B cell (primary cell): ENCODE measurements around the gene MICAL3. TPM values are rescaled to one million over a fixed set of nuclear protein-coding genes. Genes with fewer than 3 reads are reported as not detected.

Experiments used
- ATAC-seq: fragments of 200-7000 bp; cut with Tn5 transposase; one replicate; pipeline ENCODE4 v1.10.0; 2021; ENCODE audit warnings: low read depth, mild to moderate bottlenecking, moderate number of reproducible peaks, moderate library complexity
- CTCF ChIA-PET: fragments of 350-600 bp; sonication (Branson Sonifier 250); formaldehyde crosslinking; loops from one replicate; lab custom pipeline; 2021; ENCODE audit warnings: antibody characterized with exemption, inconsistent platforms; lab: Charles Lee
- POLR2A ChIA-PET: fragments of 350-600 bp; sonication (Branson Sonifier 250); formaldehyde crosslinking; loops from one replicate; lab custom pipeline; 2021; ENCODE audit warnings: antibody characterized with exemption; lab: Charles Lee
- DNase-seq: peaks from one replicate; pipeline ENCODE4 v3.0.0; 2013
- H2AFZ ChIP-seq: 2 replicates; pipeline ENCODE4 v1.6.1; 2012; ENCODE audit warnings: mild to moderate bottlenecking, low read depth, low read length; ENCODE audit not compliant: insufficient read depth, poor library complexity, severe bottlenecking
- H3K27ac ChIP-seq, 2 donors: 1 replicate in 1 of 2; 2 replicates in 1 of 2; pipeline ENCODE4 v1.5.1; 2012 to 2013; ENCODE audit warnings: low read length in 2 of 2, mild to moderate bottlenecking in 2 of 2, moderate library complexity in 1 of 2
- H3K27me3 ChIP-seq, 4 experiments: fragments of 200-600 bp in 1 of 4; sonication (generic) in 1 of 4; replicated peaks in 1 of 4; 1 replicate in 2 of 4; 2 replicates in 2 of 4; pipeline versions ENCODE4 v1.6.1 to v1.7.0; 2013 to 2016; ENCODE audit warnings: low read length in 3 of 4, mild to moderate bottlenecking in 2 of 4, mixed read lengths in 1 of 4, moderate library complexity in 1 of 4; ENCODE audit not compliant: insufficient read depth in 4 of 4, control insufficient read depth in 3 of 4; ENCODE audit errors: control extremely low read depth in 1 of 4
- H3K36me3 ChIP-seq, 2 experiments: replicated peaks in 1 of 2; 1 replicate in 1 of 2; 2 replicates in 1 of 2; pipeline versions ENCODE4 v1.6.1 to v1.7.1; 2013; ENCODE audit warnings: low read length in 1 of 2; ENCODE audit not compliant: insufficient read depth in 2 of 2, control insufficient read depth in 1 of 2; ENCODE audit errors: control extremely low read depth in 1 of 2, extremely low read depth in 1 of 2
- H3K4me1 ChIP-seq, 2 donors: fragments of 200-600 bp in 1 of 2; sonication (generic) in 1 of 2; 1 replicate in 1 of 2; 2 replicates in 1 of 2; pipeline versions ENCODE4 v1.5.1 to v1.6.1; 2013 to 2017; ENCODE audit warnings: low read length in 2 of 2; ENCODE audit not compliant: control insufficient read depth in 2 of 2, insufficient read depth in 2 of 2
- H3K4me2 ChIP-seq: replicated peaks from 2 replicates; pipeline ENCODE3; 2012; ENCODE audit warnings: mild to moderate bottlenecking, low read depth, low read length; ENCODE audit not compliant: poor library complexity, severe bottlenecking
- H3K4me3 ChIP-seq, 5 experiments: fragments of 200-600 bp in 1 of 5; sonication (generic) in 1 of 5; 1 replicate in 3 of 5; 2 replicates in 2 of 5; pipeline versions ENCODE4 v1.5.1 to v1.7.0; 2011 to 2016; ENCODE audit warnings: low read length in 4 of 5, mild to moderate bottlenecking in 4 of 5, low read depth in 2 of 5, control low read depth in 1 of 5, moderate library complexity in 1 of 5; ENCODE audit not compliant: insufficient read depth in 1 of 5; ENCODE audit errors: control extremely low read depth in 1 of 5, extremely low read depth in 1 of 5
- H3K79me2 ChIP-seq: fragments of 200-600 bp; sonication (generic); one replicate; pipeline ENCODE4 v1.6.0; 2016; ENCODE audit warnings: low read length; ENCODE audit not compliant: control insufficient read depth, insufficient read depth
- H3K9ac ChIP-seq: fragments of 200-600 bp; sonication (generic); 2 replicates; pipeline ENCODE4 v1.6.1; 2017; ENCODE audit warnings: mild to moderate bottlenecking, low read length, moderate library complexity
- H3K9me3 ChIP-seq, 3 donors: one replicate each; pipeline versions ENCODE4 v1.6.1 to v1.7.1; 2013; ENCODE audit warnings: low read length in 2 of 3; ENCODE audit not compliant: control insufficient read depth in 2 of 3, insufficient read depth in 1 of 3; ENCODE audit errors: control extremely low read depth in 1 of 3
- H4K20me1 ChIP-seq: 2 replicates; pipeline ENCODE4 v1.6.0; 2012; ENCODE audit warnings: mild to moderate bottlenecking, low read length; ENCODE audit not compliant: insufficient read depth, control insufficient read depth, poor library complexity, severe bottlenecking
- H3K27ac Mint-ChIP-seq: one replicate; pipeline ENCODE4 v1.8.0; 2021; ENCODE audit warnings: mixed read lengths
- H3K27me3 Mint-ChIP-seq: one replicate; pipeline ENCODE4 v1.8.0; 2021; ENCODE audit warnings: mixed read lengths
- H3K4me1 Mint-ChIP-seq: one replicate; pipeline ENCODE4 v1.8.0; 2021; ENCODE audit warnings: mixed read lengths
- H3K4me3 Mint-ChIP-seq: one replicate; pipeline ENCODE4 v1.8.0; 2021; ENCODE audit warnings: mixed read lengths
- H3K9me3 Mint-ChIP-seq: one replicate; pipeline ENCODE4 v1.8.0; 2022; ENCODE audit warnings: mixed read lengths; ENCODE audit not compliant: insufficient read depth
- CTCF ChIP-seq: fragments of 200-600 bp; IDR thresholded peaks from one replicate; pipeline ENCODE4 v1.8.0; 2022; ENCODE audit warnings: antibody characterized with exemption, mild to moderate bottlenecking
- EZH2 ChIP-seq: IDR thresholded peaks from 2 replicates; pipeline ENCODE4 v1.6.1; 2012; ENCODE audit warnings: borderline replicate concordance, low read depth, mild to moderate bottlenecking, moderate library complexity, low read length; ENCODE audit not compliant: insufficient read depth, poor library complexity, severe bottlenecking
- WGBS: methylation state at CpG from one replicate; pipeline ENCODE4 v1.1.5; 2013; ENCODE audit warnings: missing lambda C conversion rate; ENCODE audit not compliant: insufficient coverage; 5-methylcytosine and 5-hydroxymethylcytosine counted together
- intact Hi-C: fragments of 100-400 bp; cut with micrococcal nuclease; formaldehyde crosslinking; loops from one replicate; pipeline ENCODE4 v1.10.0; 2022
- polyA plus RNA-seq: library from polyadenylated mRNA; depleted of rRNA; stranded (reverse); fragments of >200 nt; gene quantifications from 2 replicates; pipeline ENCODE4 v1.2.3, GENCODE V29; 2012
- total RNA-seq, 2 donors: library from RNA; stranded (reverse); fragments of 120-200 nt in 1 of 2; gene quantifications; 1 replicate in 1 of 2; 2 replicates in 1 of 2; pipeline versions ENCODE4 v1.2.3 to v1.2.4, GENCODE V29; 2013 to 2022

The MICAL3 gene
- total and polyA plus RNA-seq, 2 donors (not counting 1 experiment from before 2014, with no cell fraction given) = 50.5 to 253 TPM

- peak overlapping the region; percentile 35 for H3K9ac ChIP-seq
- no peaks in the 10 kb centered on the region for H3K9me3 ChIP-seq
- Mint-ChIP-seq H3K27ac (peak overlapping the region; percentile 95), H3K4me3 (peak overlapping the region; percentile 86), H3K4me1 (peaks cover 74% of the 10 kb centered on the region), H3K9me3 (no peaks in the 10 kb centered on the region), H3K27me3 (no peaks in the 10 kb centered on the region)
- 3% methylated on average over 11 of the region's 13 CpGs for WGBS
- H3K36me3 ChIP-seq = no peaks in the 10 kb centered on the region
- H3K27me3 ChIP-seq = no peaks in the 10 kb centered on the region
- TF ChIP-seq CTCF (no peak), EZH2 (no peak)
- H3K4me2 ChIP-seq = peak overlapping the region; percentile 75
- ChIA-PET POLR2A (interaction anchor here (0.6 to 1.2 kb wide), 2 partner anchors 16 to 44 kb away, joined by 5 to 18 read pairs; no protein-coding TSS in a partner anchor), CTCF (interaction anchor here (0.9 to 1.4 kb wide), 5 partner anchors 14 to 95 kb away, joined by 3 to 11 read pairs (median 4); no protein-coding TSS in a partner anchor)
- peaks cover 83% of the 10 kb centered on the region for H4K20me1 ChIP-seq
- peak; percentile 79 for ATAC-seq
- DNase-seq = peak; percentile 66
- H2AFZ ChIP-seq = no peak overlapping the region
- H3K4me1 ChIP-seq = peaks cover 58 to 82% of the 10 kb centered on the region in 2 donors
- H3K27ac ChIP-seq = peak overlapping the region; percentile 63 to 82
- peak overlapping the region in 2 of 5 experiments; percentile 19 to 48 for H3K4me3 ChIP-seq
- peaks cover 97% of the 10 kb centered on the region for H3K79me2 ChIP-seq
- intact Hi-C loops = loop anchor here (1.0 to 5.0 kb wide), 3 partner anchors 14 to 97 kb away; partner anchors contain the start of genes MICAL3 and PEX26
Measured at GRCh38 chr22:17980638-17981051, 43.7 kb downstream of the MICAL3 start.

- POLR2A ChIA-PET = interaction anchor here (0.6 to 1.2 kb wide), 2 partner anchors 17 to 43 kb away, joined by 5 to 18 read pairs; no protein-coding TSS in a partner anchor
- peaks cover 58 to 82% of the 10 kb centered on the region in 2 donors for H3K4me1 ChIP-seq
- intact Hi-C loops = loop anchor here (1.0 to 5.0 kb wide), 3 partner anchors 15 to 97 kb away; partner anchors contain the start of genes MICAL3 and PEX26
- H3K4me3 ChIP-seq = peak overlapping the region in 3 of 5 experiments; percentile 5 to 48 (median 19)
- ATAC-seq (no peak), DNase-seq (no peak)
- peaks cover 74% of the 10 kb centered on the region for H3K4me1 Mint-ChIP-seq
- WGBS = 75% methylated on average over 7 of the region's 7 CpGs
- H3K27ac Mint-ChIP-seq = peak overlapping the region; percentile 95
- peak overlapping the region; percentile 86 for H3K4me3 Mint-ChIP-seq
- H3K9me3 Mint-ChIP-seq = no peaks in the 10 kb centered on the region
- no peak for TF ChIP-seq CTCF
- no peak for TF ChIP-seq EZH2
- no peaks in the 10 kb centered on the region for H3K9me3 ChIP-seq
- peak overlapping the region; percentile 35 for H3K9ac ChIP-seq
- peaks cover 97% of the 10 kb centered on the region for H3K79me2 ChIP-seq
- peak overlapping the region; percentile 75 for H3K4me2 ChIP-seq
- H3K27me3 ChIP-seq = no peaks in the 10 kb centered on the region
- peak overlapping the region; percentile 63 to 82 for H3K27ac ChIP-seq
- no peaks in the 10 kb centered on the region for H3K27me3 Mint-ChIP-seq
- peaks cover 84% of the 10 kb centered on the region for H4K20me1 ChIP-seq
- no peak overlapping the region for H2AFZ ChIP-seq
- H3K36me3 ChIP-seq = no peaks in the 10 kb centered on the region
- CTCF ChIA-PET = interaction anchor here (0.9 to 1.4 kb wide), 5 partner anchors 14 to 96 kb away, joined by 3 to 11 read pairs (median 4); no protein-coding TSS in a partner anchor
Measured at GRCh38 chr22:17980015-17980590, 44.3 kb downstream of the MICAL3 start.
